Choroid plexus epithelial cell (primary cell): ENCODE data around the gene GDPD2.

Source experiments
- DNase-seq: peaks from one replicate; pipeline ENCODE4 v3.0.0-alpha.2; 2010; ENCODE audit warnings: low read depth
- H3K4me3 ChIP-seq: 2 replicates; pipeline ENCODE4 v1.5.1; 2011; ENCODE audit warnings: low read depth, mild to moderate bottlenecking, control low read depth, low read length, moderate library complexity
- CTCF ChIP-seq: conservative IDR thresholded peaks from 2 replicates; pipeline ENCODE4 v1.5.1; 2011; ENCODE audit warnings: low read depth, mild to moderate bottlenecking, control low read depth, inconsistent platforms, low read length, moderate library complexity

Gene GDPD2

GRCh38 chrX:70476166-70476933 lies 53.2 kb downstream of the GDPD2 start:
- H3K4me3 ChIP-seq: no peak overlapping the region
- DNase-seq: no peak
- TF ChIP-seq CTCF: no peak

GRCh38 chrX:70476934-70477733 lies 54.0 kb downstream of the GDPD2 start:
- TF ChIP-seq CTCF: no peak
- H3K4me3 ChIP-seq: peak overlapping the region; percentile 24
- peak; percentile 58 for DNase-seq

GRCh38 chrX:70477734-70478075 lies 54.6 kb downstream of the GDPD2 start:
- no peak for DNase-seq
- no peak for TF ChIP-seq CTCF
- no peak overlapping the region for H3K4me3 ChIP-seq

GRCh38 chrX:70478526-70479245 lies 55.6 kb downstream of the GDPD2 start:
- H3K4me3 ChIP-seq: no peak overlapping the region
- DNase-seq: peak; percentile 2
- TF ChIP-seq CTCF: no peak

GRCh38 chrX:70479247-70479921 lies 56.3 kb downstream of the GDPD2 start:
- no peak overlapping the region for H3K4me3 ChIP-seq
- TF ChIP-seq CTCF: no peak
- peak; percentile 72 for DNase-seq

- DNase-seq: peak; percentile 12
- no peak for TF ChIP-seq CTCF
- H3K4me3 ChIP-seq: peak overlapping the region; percentile 13
These were observed 57.0 kb downstream of the GDPD2 start for GRCh38 chrX:70479922-70480659.
